HCT116 (cell line): Measurements from ENCODE around the gene HOOK1. TPM values are rescaled to one million over a fixed set of nuclear protein-coding genes. Genes with fewer than 3 reads are reported as not detected.
"Not testable (repeated sequence)": the region's sequence is repeated elsewhere in the genome, so short reads cannot be mapped to it uniquely, and the experiment has no call there.

ENCODE experiments used
- ATAC-seq: fragments of 200-7000 bp; cut with Tn5 transposase; 2 replicates; pipeline ENCODE4 v1.9.1; 2020; ENCODE audit warnings: mild to moderate bottlenecking, moderate library complexity
- BruUV-seq: library from RNA; stranded (reverse); fragments of 400-500 nt; replicated peaks from 2 replicates; lab custom pipeline; 2021; lab: Mats Ljungman, UMichigan
- CTCF ChIA-PET: fragments of 300-600 bp; sonication (Branson Sonifier 250); formaldehyde crosslinking; loops from one replicate; lab custom pipeline; 2021; ENCODE audit warnings: antibody characterized with exemption; lab: Charles Lee
- POLR2A ChIA-PET: fragments of 300-600, 350-600 bp; sonication (Branson Sonifier 250); formaldehyde crosslinking; loops from one replicate; lab custom pipeline; 2021; ENCODE audit warnings: antibody characterized with exemption; lab: Charles Lee
- RAD21 ChIA-PET, 2 experiments: fragments of 300-600 bp; sonication (Branson Sonifier 250); formaldehyde crosslinking; loops; one replicate each; lab custom pipeline; 2023; ENCODE audit warnings: low total read pairs in 2 of 2; ENCODE audit not compliant: uncharacterized antibody in 2 of 2, unreplicated experiment in 2 of 2, low non-redundant PET in 1 of 2; lab: Charles Lee
- DNase-seq: peaks from one replicate; pipeline ENCODE4 v3.0.0-alpha.2; 2010; ENCODE audit warnings: low read depth, low spot score
- H2AFZ ChIP-seq: fragments of 200-600 bp; shearing (Covaris generic), sonication (generic); 2 replicates; pipeline ENCODE4 v1.6.1; 2017; ENCODE audit warnings: low read depth, mixed run types, mixed read lengths, antibody characterized with exemption, low read length; ENCODE audit not compliant: poor library complexity, severe bottlenecking
- H3K27ac ChIP-seq: 2 replicates; pipeline ENCODE4 v1.5.1; 2012; ENCODE audit warnings: low read depth, low read length
- H3K27me3 ChIP-seq: fragments of 200-600 bp; sonication (generic); 2 replicates; pipeline ENCODE4 v1.6.1; 2016; ENCODE audit warnings: mixed run types, low read length, mixed read lengths; ENCODE audit not compliant: insufficient read depth
- H3K36me3 ChIP-seq, 2 experiments: fragments of 200-500 bp in 1 of 2; fragments of 200-600 bp in 1 of 2; sonication (Bioruptor generic) in 1 of 2; sonication (generic) in 1 of 2; 2 replicates each; pipeline versions ENCODE4 v1.5.1 to v1.6.1; 2014 to 2016; ENCODE audit warnings: low read length in 2 of 2, inconsistent platforms in 1 of 2, mixed read lengths in 1 of 2, mixed run types in 1 of 2; ENCODE audit not compliant: insufficient read depth in 2 of 2, control insufficient read depth in 1 of 2
- H3K4me1 ChIP-seq, 2 experiments: fragments of 200-600 bp in 1 of 2; sonication (generic) in 1 of 2; 2 replicates each; pipeline versions ENCODE4 v1.5.1 to v1.6.1; 2012 to 2017; ENCODE audit warnings: low read length in 2 of 2, inconsistent platforms in 1 of 2, mild to moderate bottlenecking in 1 of 2, mixed read lengths in 1 of 2, mixed run types in 1 of 2, moderate library complexity in 1 of 2; ENCODE audit not compliant: insufficient read depth in 2 of 2, control insufficient read depth in 1 of 2
- H3K4me2 ChIP-seq: fragments of 200-600 bp; sonication (generic); 2 replicates; pipeline ENCODE4 v1.6.1; 2017; ENCODE audit warnings: mixed run types, low read length, mixed read lengths
- H3K4me3 ChIP-seq, 2 experiments: fragments of 200-600 bp in 1 of 2; sonication (generic) in 1 of 2; replicated peaks in 1 of 2; 2 replicates each; pipeline ENCODE4 v1.5.1; 2011 to 2016; ENCODE audit warnings: low read length in 2 of 2, control low read depth in 1 of 2, low read depth in 1 of 2, mild to moderate bottlenecking in 1 of 2, mixed read lengths in 1 of 2, mixed run types in 1 of 2
- H3K79me2 ChIP-seq: fragments of 200-600 bp; sonication (generic); 2 replicates; pipeline ENCODE4 v1.6.1; 2017; ENCODE audit warnings: mild to moderate bottlenecking, mixed run types, low read length, moderate library complexity, mixed read lengths; ENCODE audit not compliant: insufficient read depth
- H3K9ac ChIP-seq: fragments of 200-600 bp; sonication (generic); 2 replicates; pipeline ENCODE4 v1.6.1; 2016; ENCODE audit warnings: low read length, mixed read lengths
- H3K9me2 ChIP-seq: fragments of 200-600 bp; sonication (generic), shearing (Covaris generic); 2 replicates; pipeline ENCODE4 v1.6.1; 2017; ENCODE audit warnings: mixed run types, mild to moderate bottlenecking, moderate library complexity; ENCODE audit not compliant: insufficient read depth
- H3K9me3 ChIP-seq, 2 experiments: fragments of 200-500 bp in 1 of 2; fragments of 200-600 bp in 1 of 2; sonication (Bioruptor generic) in 1 of 2; sonication (generic) in 1 of 2; 2 replicates each; pipeline ENCODE4 v1.6.1; 2014 to 2017; ENCODE audit warnings: low read length in 2 of 2, mixed read lengths in 2 of 2, inconsistent platforms in 1 of 2, low read depth in 1 of 2, mild to moderate bottlenecking in 1 of 2, mixed run types in 1 of 2, moderate library complexity in 1 of 2; ENCODE audit not compliant: control insufficient read depth in 1 of 2, insufficient read depth in 1 of 2
- H4K20me1 ChIP-seq: fragments of 200-600 bp; sonication (generic), shearing (Covaris generic); 2 replicates; pipeline ENCODE4 v1.6.1; 2017; ENCODE audit warnings: mixed run types, mild to moderate bottlenecking, moderate library complexity; ENCODE audit not compliant: insufficient read depth
- CBX3 ChIP-seq: IDR thresholded peaks from 2 replicates; pipeline ENCODE4 v1.6.1; 2012; ENCODE audit warnings: low read depth
- EZH2 ChIP-seq: fragments of 200-600 bp; sonication (generic); IDR thresholded peaks from 2 replicates; pipeline ENCODE4 v1.6.1; 2017; ENCODE audit warnings: antibody characterized with exemption, mixed run types
- EZH2phosphoT487 ChIP-seq: fragments of 200-600 bp; IDR thresholded peaks from 2 replicates; pipeline ENCODE4 v1.6.1; 2018; ENCODE audit warnings: antibody characterized with exemption, borderline replicate concordance
- FOSL1 ChIP-seq: IDR thresholded peaks from 2 replicates; pipeline ENCODE4 v1.6.1; 2012; ENCODE audit warnings: low read depth
- JUND ChIP-seq: IDR thresholded peaks from 2 replicates; pipeline ENCODE4 v1.6.1; 2012
- POLR2AphosphoS5 ChIP-seq: IDR thresholded peaks from 2 replicates; pipeline ENCODE4 v1.6.1; 2011; ENCODE audit warnings: mild to moderate bottlenecking, low read depth, low read length, moderate library complexity
- RAD21 ChIP-seq: IDR thresholded peaks from 2 replicates; pipeline ENCODE4 v1.6.1; 2012; ENCODE audit warnings: low read depth, mild to moderate bottlenecking
- SIN3A ChIP-seq: IDR thresholded peaks from 2 replicates; pipeline ENCODE4 v1.6.1; 2012; ENCODE audit warnings: low read depth
- TCF7L2 ChIP-seq: IDR thresholded peaks from 2 replicates; pipeline ENCODE4 v1.7.0; 2011; ENCODE audit warnings: borderline replicate concordance, inconsistent platforms; ENCODE audit not compliant: insufficient read depth, insufficient read length; ENCODE audit errors: extremely low read depth
- YY1 ChIP-seq: IDR thresholded peaks from 2 replicates; pipeline ENCODE4 v1.6.1; 2011; ENCODE audit warnings: low read length, low read depth, moderate library complexity, mild to moderate bottlenecking; ENCODE audit not compliant: insufficient replicate concordance; ENCODE audit errors: extremely low read depth
- ZFX ChIP-seq: fragments of 450-650 bp; IDR thresholded peaks from 2 replicates; pipeline ENCODE4 v1.6.1; 2017
- intact Hi-C: fragments of 100-400 bp; cut with micrococcal nuclease; formaldehyde crosslinking; loops from 2 replicates; pipeline ENCODE4 v1.10.0; 2022
- total RNA-seq: library from RNA; stranded (reverse); gene quantifications from one replicate; pipeline ENCODE4 v1.2.1, GENCODE V29; 2021; ENCODE audit not compliant: unreplicated experiment
- TF ChIP-seq, protein P1 (sequence below): IDR thresholded peaks from 2 replicates; pipeline ENCODE4 v1.6.1; 2012
- TF ChIP-seq, protein P2 (sequence below): IDR thresholded peaks from 2 replicates; pipeline ENCODE4 v1.6.1; 2012

HOOK1 gene
- total RNA-seq, 1 experiment from 2014 or later: 30.9 TPM

DNA sequence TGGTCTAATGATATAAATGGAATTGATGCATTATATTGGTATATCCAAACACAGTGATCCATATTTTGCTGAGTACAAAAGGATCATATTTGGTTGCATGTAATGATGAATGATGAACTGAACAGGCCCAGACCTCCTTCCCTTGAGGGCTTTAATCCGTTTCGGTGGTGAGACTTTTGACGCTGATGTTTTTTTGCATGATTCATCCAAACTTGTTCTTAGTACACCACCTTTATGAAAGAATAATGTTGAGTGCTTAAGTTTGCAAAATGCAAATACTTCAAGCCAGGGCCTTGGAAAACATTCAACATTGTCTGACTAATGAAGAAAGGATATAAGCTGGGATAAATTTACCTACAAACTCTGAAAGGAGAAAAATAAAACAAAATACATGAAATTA lies 19.2 kb downstream of the HOOK1 start:
- Histone ChIP-seq H3K4me3 (no peak overlapping the region), H3K9ac (no peak overlapping the region), H4K20me1 (no peaks in the 10 kb centered on the region), H3K9me3 (no peaks in the 10 kb centered on the region), H3K27me3 (no peaks in the 10 kb centered on the region), H3K4me2 (no peak overlapping the region), H3K4me1 (no peaks in the 10 kb centered on the region), H2AFZ (no peak overlapping the region), H3K36me3 (peaks cover 4 to 8% of the 10 kb centered on the region in 2 experiments; a peak in 2 of 4 replicates), H3K79me2 (no peaks in the 10 kb centered on the region), H3K27ac (no peak overlapping the region), H3K9me2 (no peaks in the 10 kb centered on the region)
- no peak for ATAC-seq
- no TSS peak for BruUV-seq
- TF ChIP-seq, protein P1, sequence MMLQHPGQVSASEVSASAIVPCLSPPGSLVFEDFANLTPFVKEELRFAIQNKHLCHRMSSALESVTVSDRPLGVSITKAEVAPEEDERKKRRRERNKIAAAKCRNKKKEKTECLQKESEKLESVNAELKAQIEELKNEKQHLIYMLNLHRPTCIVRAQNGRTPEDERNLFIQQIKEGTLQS: no peak
- no peak for TF ChIP-seq EZH2
- TF ChIP-seq JUND: no peak
- no peak for TF ChIP-seq FOSL1
- no peak for TF ChIP-seq TCF7L2
- no peak for TF ChIP-seq POLR2AphosphoS5
- TF ChIP-seq RAD21: no peak
- no peak for TF ChIP-seq CBX3
- no peak for TF ChIP-seq ZFX
- no peak for TF ChIP-seq YY1
- TF ChIP-seq SIN3A: no peak
- no peak for TF ChIP-seq EZH2phosphoT487
- TF ChIP-seq, protein P2, sequence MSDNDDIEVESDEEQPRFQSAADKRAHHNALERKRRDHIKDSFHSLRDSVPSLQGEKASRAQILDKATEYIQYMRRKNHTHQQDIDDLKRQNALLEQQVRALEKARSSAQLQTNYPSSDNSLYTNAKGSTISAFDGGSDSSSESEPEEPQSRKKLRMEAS: no peak
- intact Hi-C loops: no loop called here
- no peak for DNase-seq
- ChIA-PET POLR2A (no interaction called here), RAD21 (no interaction called here), CTCF (no interaction called here)

DNA sequence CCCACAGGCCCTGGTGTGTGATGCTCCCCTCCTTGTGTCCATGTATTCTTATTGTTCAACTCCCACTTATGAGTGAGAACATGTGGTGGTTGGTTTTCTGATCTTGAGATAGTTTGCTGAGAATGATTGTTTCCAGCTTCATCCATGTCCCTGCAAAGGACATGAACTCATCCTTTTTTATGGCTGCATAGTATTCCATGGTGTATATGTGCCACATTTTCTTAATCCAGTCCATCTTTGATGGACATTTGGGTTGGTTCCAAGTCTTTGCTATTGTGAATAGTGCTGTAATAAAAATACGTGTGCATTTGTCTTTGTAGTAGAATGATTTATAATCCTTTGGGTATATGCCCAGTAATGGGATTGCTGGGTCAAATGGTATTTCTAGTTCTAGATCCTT lies 23.1 kb downstream of the HOOK1 start:
- H3K4me3 ChIP-seq, H2AFZ ChIP-seq, H3K4me2 ChIP-seq, DNase-seq, CTCF ChIA-PET, H3K9ac ChIP-seq, H3K79me2 ChIP-seq, ATAC-seq, RAD21 ChIA-PET, BruUV-seq, H3K9me3 ChIP-seq, H3K9me2 ChIP-seq, POLR2A ChIA-PET, H3K27me3 ChIP-seq, intact Hi-C loops, H4K20me1 ChIP-seq, H3K27ac ChIP-seq, H3K4me1 ChIP-seq: not testable (repeated sequence)
- peaks cover 8 to 14% of the 10 kb centered on the region in 2 experiments; a peak in 3 of 4 replicates for H3K36me3 ChIP-seq
